Measurements from ENCODE around the gene IFT172. TPM values are rescaled to one million over a fixed set of nuclear protein-coding genes. Genes with fewer than 3 reads are reported as not detected.
"Not testable (repeated sequence)": the region's sequence is repeated elsewhere in the genome, so short reads cannot be mapped to it uniquely, and the experiment has no call there.

IFT172 gene
- polyA plus RNA-seq, 12 donors = 12.1 to 35.2 (median 20.4) TPM; not detected in 1

DNA sequence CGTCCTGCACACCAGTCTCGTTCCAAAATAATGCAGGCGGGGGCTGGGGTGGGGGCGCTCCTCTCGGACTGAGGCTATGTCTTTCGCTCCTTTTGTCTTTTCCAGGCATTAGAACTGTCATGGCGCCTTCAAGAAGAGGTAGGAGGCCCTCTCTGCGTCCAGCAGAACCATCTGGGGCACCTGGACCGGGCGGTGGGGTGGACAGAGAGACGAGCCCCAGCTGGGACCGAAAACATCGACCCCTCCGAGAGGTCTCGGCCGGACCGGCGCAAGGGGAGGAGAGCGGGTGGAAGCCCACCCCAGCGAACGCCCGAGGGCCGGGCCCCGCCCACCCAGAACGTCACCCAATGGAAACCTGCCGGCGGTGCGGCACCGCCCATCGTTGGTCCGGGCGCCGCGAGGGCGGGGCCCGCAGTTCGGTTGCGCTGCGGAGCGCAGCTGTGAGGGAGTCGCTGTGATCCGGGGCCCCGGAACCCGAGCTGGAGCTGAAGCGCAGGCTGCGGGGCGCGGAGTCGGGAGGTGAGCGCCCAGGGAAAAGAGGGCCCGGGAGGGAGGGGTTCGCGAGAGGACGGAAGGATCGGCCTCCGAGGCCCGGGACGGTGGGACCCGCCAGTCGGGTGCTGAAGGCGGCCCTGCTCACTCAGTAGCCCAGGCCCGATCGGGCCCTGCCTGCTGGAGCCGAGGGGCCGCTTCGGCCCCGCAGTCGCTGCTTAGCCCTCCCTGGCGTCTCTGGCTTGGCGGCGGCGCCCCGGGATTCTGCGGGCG lies 61.1 kb downstream of the IFT172 start, which contains the start of gene NRBP1:
TSS of gene NRBP1 (plus strand) at position 419 of the 765 bp plus-strand sequence. CDS start 4,643 bp downstream, outside the sequence.
- peak; percentile 97 for DNase-seq

DNA sequence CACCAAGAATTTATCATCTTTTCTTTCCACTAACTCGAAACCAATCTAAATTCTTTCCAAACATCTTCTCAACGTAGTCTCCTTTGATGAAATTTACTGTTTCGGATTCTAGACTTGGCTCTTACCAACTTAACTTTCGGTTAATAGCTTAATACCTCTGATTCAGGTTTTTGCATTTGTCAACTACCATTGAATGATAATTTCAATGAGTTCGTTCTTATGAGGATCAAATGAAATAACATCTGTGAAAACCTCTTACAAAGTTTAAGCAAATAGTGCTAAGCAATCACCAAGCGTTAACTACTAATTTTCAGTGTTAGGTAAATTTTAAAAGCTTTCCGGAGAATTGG lies 61.7 kb downstream of the IFT172 start:
- no peak for DNase-seq

DNA sequence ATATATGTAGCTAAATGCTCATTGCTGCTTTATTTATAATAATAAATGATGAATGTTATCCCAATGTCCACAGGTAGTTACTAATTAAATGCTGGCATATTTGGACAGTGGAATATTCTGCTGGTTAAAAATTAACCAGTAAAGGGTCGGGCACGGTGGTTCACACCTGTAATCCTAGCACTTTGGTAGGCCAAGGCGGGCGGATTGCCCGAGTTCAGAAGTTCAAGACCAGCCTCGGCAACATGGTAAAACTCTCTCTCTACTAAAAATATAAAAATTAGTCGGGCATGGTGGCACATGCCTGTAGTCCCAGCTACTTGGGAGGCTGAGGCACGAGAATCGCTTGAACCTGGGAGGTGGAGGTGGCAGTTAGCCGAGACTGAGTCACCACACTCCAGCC lies 64.5 kb downstream of the IFT172 start:
- not testable (repeated sequence) for DNase-seq

DNA sequence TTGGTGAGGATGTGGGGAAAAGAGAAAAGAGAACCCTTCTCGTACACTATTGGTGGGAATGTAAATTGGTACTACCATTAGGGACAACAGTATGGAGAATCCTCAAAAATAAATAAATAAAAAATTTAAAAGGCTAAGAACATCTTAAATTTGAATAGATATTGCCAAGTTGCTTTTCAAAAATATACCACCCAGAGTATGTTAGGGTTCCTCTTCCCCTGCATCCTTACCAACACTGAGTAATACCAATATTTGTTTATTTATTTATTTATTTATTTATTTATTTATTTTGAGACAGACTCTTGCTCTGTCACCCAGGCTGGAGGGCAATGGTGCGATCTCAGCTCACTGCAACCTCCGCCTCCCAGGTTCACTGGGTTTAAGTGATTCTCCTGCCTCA lies 66.6 kb downstream of the IFT172 start:
- no peak for DNase-seq

DNA sequence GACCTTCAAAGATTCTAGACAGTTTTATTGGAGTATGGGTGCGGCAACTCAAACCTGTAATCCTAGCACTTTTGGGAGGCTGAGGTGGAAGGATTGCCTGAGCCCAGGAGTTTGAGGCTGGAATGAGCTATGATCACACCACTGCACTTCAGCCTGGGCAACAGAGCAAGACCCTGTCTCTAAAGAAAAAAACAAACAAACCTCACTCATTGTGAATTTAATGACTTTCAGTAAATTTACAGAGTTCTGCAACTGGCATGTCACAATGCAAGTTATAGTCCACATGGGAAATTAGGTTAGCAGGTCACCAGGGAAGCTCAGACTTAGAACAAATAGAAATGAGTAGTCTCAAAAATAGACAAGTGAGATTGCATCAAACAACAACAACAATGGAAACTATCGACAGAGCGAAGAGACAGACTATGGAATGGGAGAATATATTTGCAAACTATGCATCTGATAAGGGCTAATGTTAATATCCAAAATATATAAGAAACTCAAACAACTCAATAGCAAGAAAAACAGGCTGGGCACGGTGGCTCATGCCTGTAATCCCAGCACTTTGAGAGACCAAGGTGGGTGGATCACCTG lies 67.8 kb downstream of the IFT172 start:
- DNase-seq = no peak

DNA sequence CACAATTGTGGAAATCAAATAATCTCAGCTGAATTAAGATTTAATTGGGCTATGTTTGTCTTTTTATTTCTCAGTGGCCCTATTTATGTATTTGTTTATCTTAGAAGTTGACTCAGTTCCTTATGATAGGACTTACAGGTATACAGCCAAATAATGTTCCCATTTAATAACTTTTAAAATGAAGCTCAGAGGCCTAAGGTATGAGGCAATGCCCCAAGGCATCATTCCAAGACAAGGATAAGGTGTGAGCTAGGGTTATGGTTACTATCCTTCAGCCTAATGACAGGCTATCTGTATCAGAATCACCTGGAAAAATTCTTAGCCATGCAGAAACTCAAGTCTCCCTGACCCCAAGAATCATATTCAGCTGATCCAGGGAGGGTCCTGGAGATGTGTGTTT lies 68.5 kb downstream of the IFT172 start:
- no peak for DNase-seq

DNA sequence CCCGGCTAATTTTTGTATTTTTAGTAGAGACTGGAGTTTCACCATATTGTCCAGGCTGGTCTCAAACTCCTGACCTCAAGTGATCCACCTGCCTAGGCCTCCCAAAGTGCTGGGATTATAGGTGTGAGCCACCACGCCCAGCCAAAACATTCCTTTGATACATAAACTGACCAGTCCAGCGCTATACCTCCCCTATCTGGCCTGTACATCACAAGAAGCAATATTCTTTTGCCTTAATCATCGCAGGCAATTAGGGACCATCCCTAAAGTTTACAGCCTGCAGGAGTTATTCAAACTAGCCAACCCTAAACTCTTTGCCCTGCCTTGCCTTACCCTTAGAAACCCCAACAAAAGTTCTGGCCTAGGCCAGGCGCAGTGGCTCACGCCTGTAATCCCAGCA lies 73.4 kb downstream of the IFT172 start:
- no peak for DNase-seq

DNA sequence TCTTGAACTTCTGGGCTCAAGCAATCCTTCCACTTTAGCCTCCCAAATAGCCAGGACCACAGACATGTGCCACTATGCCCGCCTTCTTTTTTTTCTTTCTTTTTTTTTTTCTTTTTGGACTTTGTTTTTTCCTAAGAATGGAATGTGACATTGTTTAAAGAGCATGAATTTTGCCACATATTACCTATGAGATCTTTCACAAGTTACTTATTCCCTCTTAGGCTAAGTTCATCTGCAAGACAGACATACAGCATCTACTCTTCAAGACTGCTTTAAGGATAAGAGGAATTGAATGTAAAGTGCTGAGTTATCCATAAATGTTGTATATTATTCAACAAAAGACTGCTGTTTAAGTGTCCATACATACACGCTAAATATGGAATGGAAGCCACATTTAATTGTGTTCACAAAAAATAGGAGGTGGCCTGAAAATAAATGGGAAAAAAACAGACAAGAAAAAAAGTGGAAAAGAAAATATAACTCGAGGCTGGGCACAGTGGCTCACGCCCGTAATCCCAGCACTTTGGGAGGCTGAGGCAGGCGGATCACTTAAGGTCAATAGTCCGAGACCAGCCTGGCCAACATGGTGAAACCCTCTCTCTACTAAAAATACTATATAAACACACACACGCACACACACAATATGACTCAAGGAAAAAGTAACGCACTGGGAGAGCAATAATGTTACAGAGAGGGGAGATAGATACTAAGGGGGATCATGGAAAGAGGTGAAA lies 77.0 kb downstream of the IFT172 start:
- no peak for DNase-seq

DNA sequence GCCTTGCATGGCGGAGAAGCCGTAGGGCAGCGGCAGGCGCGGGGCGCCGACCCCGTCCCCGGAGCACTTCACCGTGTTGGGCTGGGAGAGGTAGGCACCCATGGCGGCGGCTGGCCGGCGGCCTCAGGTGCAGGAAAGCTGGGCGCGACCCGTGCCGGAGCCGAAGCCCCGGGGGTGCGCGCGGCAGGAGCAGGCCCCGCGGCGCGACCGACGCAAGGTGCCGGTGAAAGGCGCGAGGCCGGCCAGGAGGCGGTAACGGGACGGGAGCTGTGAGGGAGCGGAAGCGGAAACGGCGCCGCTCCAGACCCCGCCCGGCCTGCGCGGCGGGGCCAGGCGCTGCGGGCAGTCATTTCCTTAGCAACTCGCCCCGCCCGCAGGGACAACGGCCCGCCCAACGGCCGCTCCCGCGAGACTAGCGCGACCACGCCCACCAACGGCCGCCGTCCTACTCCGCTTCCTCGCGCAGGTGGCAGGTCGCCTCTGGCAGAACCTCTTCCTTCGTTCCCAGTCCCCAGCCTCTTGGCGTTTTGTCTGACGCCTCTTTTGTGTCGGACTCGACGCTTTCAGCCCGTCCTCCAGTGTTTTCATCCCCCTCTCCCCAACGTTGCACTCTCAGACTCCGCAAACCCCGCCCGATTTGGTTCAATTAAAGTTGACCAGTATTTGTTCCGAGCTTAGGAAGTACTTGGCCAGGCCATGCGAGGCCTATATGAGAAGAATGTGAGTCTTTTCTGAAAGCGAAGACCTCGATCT lies 80.0 kb downstream of the IFT172 start, which contains the start of gene PPM1G:
TSS of gene PPM1G (minus strand) at position 271 of the 753 bp plus-strand sequence. CDS start at position 102, 169 bp downstream.
- peak; percentile 95 for DNase-seq

DNA sequence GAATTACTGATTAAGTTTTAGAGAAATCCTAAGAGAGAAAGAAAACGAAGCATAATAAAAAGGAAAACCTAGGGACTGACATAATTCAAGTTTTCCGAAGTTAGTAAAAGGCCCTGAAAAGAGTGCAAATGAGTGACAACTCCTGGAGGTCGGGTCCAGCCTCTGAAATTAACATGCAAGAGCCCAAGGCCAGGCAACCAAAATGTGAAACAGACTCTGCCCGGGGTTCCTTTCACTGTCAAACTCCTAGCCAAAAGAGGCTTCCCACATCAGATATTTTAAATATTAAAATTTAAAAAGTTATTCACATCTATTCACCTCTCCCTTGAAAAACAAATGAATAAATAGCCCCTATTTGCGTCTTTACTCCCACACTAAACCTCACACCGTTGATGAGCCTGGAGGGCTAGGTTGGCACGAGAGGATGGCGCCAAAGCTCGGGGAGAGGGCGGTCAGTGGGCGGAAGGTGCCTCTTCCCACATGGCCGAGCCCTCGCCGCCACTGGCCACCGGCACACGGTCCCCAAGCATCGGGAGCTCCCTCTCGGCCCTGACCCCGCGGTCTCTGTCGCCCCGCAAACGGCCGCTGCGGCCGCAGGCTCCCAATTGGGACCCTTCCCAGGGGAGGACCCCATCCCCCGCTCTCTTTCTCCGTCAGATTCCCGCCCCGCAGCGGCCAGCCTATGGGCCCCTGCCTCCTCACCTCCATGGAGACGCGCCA lies 80.8 kb downstream of the IFT172 start:
- peak; percentile 19 for DNase-seq

DNA sequence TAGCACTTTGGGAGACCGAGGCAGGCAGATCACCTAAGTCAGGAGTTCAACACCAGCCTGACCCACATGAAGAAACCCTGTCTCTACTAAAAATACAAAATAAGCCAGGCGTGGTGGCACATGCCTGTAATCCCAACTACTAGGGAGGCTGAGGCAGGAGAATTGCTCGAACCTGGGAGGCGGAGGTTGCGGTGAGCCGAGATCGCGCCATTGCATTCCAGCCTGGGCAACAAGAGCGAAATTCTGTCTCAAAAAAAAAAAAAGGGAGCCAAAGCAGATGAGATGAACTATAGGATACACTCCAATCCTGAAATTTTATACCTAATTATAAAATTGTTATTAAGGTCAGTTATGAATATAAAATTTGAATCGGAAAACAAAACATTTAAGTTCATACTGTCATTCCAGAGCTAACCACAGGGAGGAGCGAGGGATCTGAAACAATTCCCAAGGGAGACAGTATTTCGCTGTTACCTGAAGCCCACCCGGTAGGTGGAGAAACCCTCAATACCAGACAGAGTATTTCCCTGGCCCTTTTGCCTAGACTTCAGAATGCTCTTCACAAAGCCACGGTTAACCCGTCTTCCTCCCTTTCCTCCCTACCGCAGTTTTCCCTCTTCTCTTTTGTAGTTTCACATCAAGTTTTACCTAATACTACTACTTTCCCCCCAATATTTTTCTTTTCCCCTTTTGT lies 81.6 kb downstream of the IFT172 start:
- peak; percentile 13 for DNase-seq

DNA sequence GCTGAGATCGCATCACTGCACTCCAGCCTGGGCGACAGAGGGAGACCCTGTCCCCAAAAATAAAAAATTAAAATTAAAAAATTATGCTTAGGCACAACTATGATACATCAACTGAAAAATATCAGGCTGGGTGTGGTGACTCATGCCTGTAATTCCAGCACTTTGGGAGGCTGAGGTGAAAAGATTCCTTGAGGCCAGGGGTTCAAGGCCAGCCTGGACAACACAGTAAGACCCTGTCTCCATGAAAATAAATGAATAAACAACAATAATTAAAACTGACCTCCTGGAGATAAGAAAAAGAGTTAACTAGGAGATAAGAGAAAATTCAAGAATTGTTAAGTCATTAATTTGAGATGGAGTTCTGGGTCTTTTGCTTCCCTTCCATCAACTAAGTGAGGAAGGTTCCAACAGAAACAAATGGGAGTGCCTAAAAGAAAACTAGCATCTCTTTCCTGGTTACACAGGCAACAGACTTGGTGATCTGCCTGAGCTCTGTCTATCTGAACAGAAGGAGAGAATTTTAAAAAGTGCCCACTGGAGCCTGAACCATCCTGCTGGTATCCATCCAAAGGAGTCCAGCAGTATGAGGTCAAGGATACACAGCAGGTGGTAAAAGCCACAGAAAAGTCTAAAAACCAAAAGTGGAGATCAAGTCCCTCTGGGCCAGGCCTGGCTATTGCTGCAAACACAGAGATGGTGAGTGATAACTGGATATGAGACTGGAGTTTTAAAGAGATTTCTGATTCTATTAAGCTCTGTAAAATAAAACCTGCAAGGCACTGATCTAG lies 89.0 kb downstream of the IFT172 start:
- no peak for DNase-seq

DNA sequence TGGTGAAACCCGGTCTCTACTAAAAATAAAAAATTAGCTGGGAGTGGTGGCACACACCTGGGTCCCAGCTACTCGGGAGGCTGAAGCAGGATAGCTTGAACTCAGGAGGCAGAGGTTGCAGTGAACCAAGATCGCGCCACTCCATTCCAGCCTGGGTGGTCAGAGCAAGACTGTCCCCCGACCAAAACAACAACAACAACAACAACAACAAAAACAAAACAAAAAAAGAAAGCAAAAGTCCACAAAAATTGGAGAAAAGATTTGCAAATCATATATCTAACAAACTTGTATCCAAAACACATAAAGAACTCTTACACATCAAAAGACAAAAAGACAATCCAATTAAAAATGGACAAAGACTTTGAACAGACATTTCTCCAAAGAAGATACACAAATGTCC lies 90.6 kb downstream of the IFT172 start:
- DNase-seq = no peak

Other genes with a start within 250 kb of the IFT172 start
- gene SLC30A3, start 226.7 kb downstream of the IFT172 start, polyA plus RNA-seq (ENCODE audit: insufficient read length in 12 of 12) = 1 to 10 TPM in 3 of 12 donors, under 1 TPM in 7, not detected in 2; 0.18 to 2.2 (median 0.81) TPM
- gene DNAJC5G, start 214.3 kb downstream of the IFT172 start, polyA plus RNA-seq (ENCODE audit: insufficient read length in 12 of 12) = under 1 TPM in 7 of 12 donors, not detected in 5; 0.14 to 0.74 (median 0.28) TPM
- gene TRIM54, start 207.3 kb downstream of the IFT172 start, polyA plus RNA-seq (ENCODE audit: insufficient read length in 12 of 12) = 100 to 1,000 TPM in 4 of 12 donors, 10 to 100 TPM in 7, not detected in 1; 34.2 to 125 (median 94.4) TPM
- gene UCN, start 181.3 kb downstream of the IFT172 start, polyA plus RNA-seq (ENCODE audit: insufficient read length in 12 of 12) = 1 to 10 TPM in 7 of 12 donors, under 1 TPM in 3, not detected in 2; 0.59 to 2.1 (median 1.4) TPM
- 10 to 100 TPM in 11 of 12 donors, not detected in 1; 37.8 to 89.1 (median 51.3) TPM for gene MPV17, start 166.6 kb downstream of the IFT172 start, polyA plus RNA-seq (ENCODE audit: insufficient read length in 12 of 12)
- gene GTF3C2, start 133.0 kb downstream of the IFT172 start, polyA plus RNA-seq (ENCODE audit: insufficient read length in 12 of 12) = 10 to 100 TPM in 11 of 12 donors, not detected in 1; 24.0 to 46.5 (median 31.3) TPM
- gene EIF2B4, start 119.4 kb downstream of the IFT172 start, polyA plus RNA-seq (ENCODE audit: insufficient read length in 12 of 12) = 10 to 100 TPM in 11 of 12 donors, not detected in 1; 29.0 to 37.7 (median 32.5) TPM
- gene SNX17, start 119.1 kb downstream of the IFT172 start, polyA plus RNA-seq (ENCODE audit: insufficient read length in 12 of 12) = 10 to 100 TPM in 11 of 12 donors, not detected in 1; 56.4 to 82.2 (median 69.6) TPM
- gene ZNF513, start 109.0 kb downstream of the IFT172 start, polyA plus RNA-seq (ENCODE audit: insufficient read length in 12 of 12) = 10 to 100 TPM in 9 of 12 donors, 1 to 10 TPM in 2, not detected in 1; 9.1 to 20.0 (median 11.6) TPM
- 10 to 100 TPM in 11 of 12 donors, not detected in 1; 42.8 to 64.1 (median 54.4) TPM for gene PPM1G, start 80.2 kb downstream of the IFT172 start, polyA plus RNA-seq (ENCODE audit: insufficient read length in 12 of 12)
- 100 to 1,000 TPM in 11 of 12 donors, not detected in 1; 112 to 127 (median 120) TPM for gene NRBP1, start 61.1 kb downstream of the IFT172 start, polyA plus RNA-seq (ENCODE audit: insufficient read length in 12 of 12)
- gene KRTCAP3, start 47.4 kb downstream of the IFT172 start, polyA plus RNA-seq (ENCODE audit: insufficient read length in 12 of 12) = 1 to 10 TPM in 9 of 12 donors, under 1 TPM in 1, not detected in 2; 0.74 to 4.6 (median 2.2) TPM
- gene FNDC4, start 5.5 kb upstream of the IFT172 start, polyA plus RNA-seq (ENCODE audit: insufficient read length in 12 of 12) = 10 to 100 TPM in 3 of 12 donors, 1 to 10 TPM in 8, not detected in 1; 6.1 to 15.5 (median 8.4) TPM
- under 1 TPM in 5 of 12 donors, not detected in 7; 0.08 to 0.30 (median 0.25) TPM for gene GCKR, start 7.1 kb upstream of the IFT172 start, polyA plus RNA-seq (ENCODE audit: insufficient read length in 12 of 12)
- 10 to 100 TPM in 11 of 12 donors, not detected in 1; 38.3 to 60.4 (median 48.9) TPM for gene ZNF512, start 93.3 kb upstream of the IFT172 start, polyA plus RNA-seq (ENCODE audit: insufficient read length in 12 of 12)
- gene CCDC121, start 139.3 kb upstream of the IFT172 start, polyA plus RNA-seq (ENCODE audit: insufficient read length in 12 of 12) = 1 to 10 TPM in 11 of 12 donors, not detected in 1; 5.2 to 8.7 (median 7.3) TPM
- gene GPN1, start 139.3 kb upstream of the IFT172 start, polyA plus RNA-seq (ENCODE audit: insufficient read length in 12 of 12) = 10 to 100 TPM in 11 of 12 donors, not detected in 1; 17.1 to 42.6 (median 34.6) TPM
- 10 to 100 TPM in 11 of 12 donors, not detected in 1; 24.8 to 49.5 (median 32.3) TPM for gene SUPT7L, start 173.9 kb upstream of the IFT172 start, polyA plus RNA-seq (ENCODE audit: insufficient read length in 12 of 12)
- gene SLC4A1AP, start 174.1 kb upstream of the IFT172 start, polyA plus RNA-seq (ENCODE audit: insufficient read length in 12 of 12) = 10 to 100 TPM in 11 of 12 donors, not detected in 1; 23.8 to 30.1 (median 25.4) TPM

Data from muscle of arm (tissue), 12 donors.